Gastrocnemius medialis (tissue), 4 donors: ENCODE results near the gene ERVW-1.

Source experiments
- CTCF ChIP-seq, 5 experiments: fragments of 450-650 bp in 3 of 5; fragments of 200-600 bp in 2 of 5; sonication (generic) in 2 of 5; IDR thresholded peaks in 4 of 5; conservative IDR thresholded peaks in 1 of 5; 1 replicate in 4 of 5; 2 replicates in 1 of 5; pipeline ENCODE4 v1.5.1; 2016 to 2019; ENCODE audit warnings: antibody characterized with exemption in 5 of 5, mild to moderate bottlenecking in 3 of 5, moderate library complexity in 3 of 5
- POLR2A ChIP-seq, 2 donors: fragments of 450-650 bp; IDR thresholded peaks; one replicate each; pipeline ENCODE4 v1.6.1; 2017; ENCODE audit warnings: antibody characterized with exemption in 2 of 2, mild to moderate bottlenecking in 2 of 2, moderate library complexity in 2 of 2

- TF ChIP-seq POLR2A (IDR thresholded peaks at IDR 0.05) (no peak), CTCF (IDR thresholded peaks at IDR 0.05 in 4 of 5, conservative IDR thresholded peaks at IDR 0.05 in 1 of 5) (peak in 1 of 5 experiments; percentile 22)
Observed at GRCh38 chr7:92461027-92462003, 16.4 kb downstream of the ERVW-1 start.
